Heart left ventricle (tissue), 16 donors: ENCODE results near the gene BIN1. TPM values are rescaled to one million over a fixed set of nuclear protein-coding genes. Genes with fewer than 3 reads are reported as not detected.

ENCODE experiments used
- ATAC-seq, 4 donors: fragments of 200-7000 bp; cut with Tn5 transposase; one replicate each; pipeline ENCODE4 v1.9.1; 2020 to 2022; ENCODE audit warnings: moderate library complexity in 4 of 4, mild to moderate bottlenecking in 3 of 4, moderate number of reproducible peaks in 1 of 4
- DNase-seq, 5 donors: peaks; one replicate each; pipeline ENCODE4 v3.0.0-alpha.2; 2020
- H3K27ac ChIP-seq, 12 donors: fragments of 200-600 bp; sonication (generic) in 4 of 12; one replicate each; pipeline versions ENCODE4 v1.5.0 to v1.8.0; 2016 to 2022; ENCODE audit warnings: mild to moderate bottlenecking in 2 of 12
- H3K27me3 ChIP-seq, 9 donors: fragments of 200-600 bp; sonication (generic) in 2 of 9; one replicate each; pipeline versions ENCODE4 v1.5.1 to v1.8.0; 2016 to 2022; ENCODE audit warnings: mild to moderate bottlenecking in 3 of 9
- H3K36me3 ChIP-seq, 9 donors: fragments of 200-600 bp; sonication (generic) in 2 of 9; one replicate each; pipeline versions ENCODE4 v1.5.0 to v1.8.0; 2018 to 2022; ENCODE audit warnings: mild to moderate bottlenecking in 2 of 9
- H3K4me1 ChIP-seq, 12 donors: fragments of 200-600 bp; sonication (generic) in 4 of 12; one replicate each; pipeline versions ENCODE4 v1.5.0 to v1.8.0; 2016 to 2022; ENCODE audit warnings: mild to moderate bottlenecking in 3 of 12
- H3K4me3 ChIP-seq, 12 donors: fragments of 200-600 bp; sonication (generic) in 4 of 12; one replicate each; pipeline versions ENCODE4 v1.5.0 to v1.8.0; 2017 to 2022; ENCODE audit warnings: mild to moderate bottlenecking in 9 of 12, moderate library complexity in 4 of 12
- H3K9me3 ChIP-seq, 12 donors: fragments of 200-600 bp; sonication (generic) in 4 of 12; one replicate each; pipeline versions ENCODE4 v1.5.0 to v1.8.0; 2016 to 2022; ENCODE audit warnings: mild to moderate bottlenecking in 1 of 12
- POLR2A ChIP-seq, 2 donors: fragments of 450-650 bp; IDR thresholded peaks; one replicate each; pipeline ENCODE4 v1.6.1; 2017; ENCODE audit warnings: antibody characterized with exemption in 2 of 2, mild to moderate bottlenecking in 2 of 2, moderate library complexity in 2 of 2
- WGBS, 4 donors: extraction: QIAGEN DNeasy Blood & Tissue Kit in 2 of 4; methylation state at CpG; one replicate each; pipeline versions ENCODE4 v1.1.5 to v1.1.7; 2013 to 2018; 5-methylcytosine and 5-hydroxymethylcytosine counted together
- intact Hi-C, 10 donors: fragments of 100-400 bp; cut with DNase I; formaldehyde crosslinking; loops; one replicate each; pipeline versions ENCODE4 v1.11.1 to v1.14.2; 2022
- polyA plus RNA-seq, 2 donors: library from polyadenylated mRNA; stranded (reverse); fragments of 200-250 nt; gene quantifications; one replicate each; pipeline ENCODE4 v1.2.3, GENCODE V29; 2013
- total RNA-seq, 9 donors: library from RNA; depleted of rRNA in 2 of 9; stranded (reverse); fragments of >200 nt in 2 of 9; fragmentation: NEBNext Ultra II Directional in 3 of 9; extraction: Animal tissue kit (Norgen Biotek cat#: 25700) in 3 of 9; gene quantifications; one replicate each; pipeline versions ENCODE4 v1.1.0 to v1.2.4, GENCODE V29; 2016 to 2023
- TF ChIP-seq, protein P1 (sequence below), 12 donors: fragments of 200-600 bp; sonication (generic) in 4 of 12; IDR thresholded peaks; one replicate each; pipeline versions ENCODE4 v1.5.0 to v1.8.0; 2018 to 2022; ENCODE audit warnings: antibody characterized with exemption in 12 of 12, mild to moderate bottlenecking in 5 of 12
- donor health status: ischemic (EF 13 %, LVEDD 7.1; RV severe dilation, severe dysfunction).
- donor health status: healthy with polysubstance abuse.
- donor health status: DM: no; HTN: yes; CAD: no.
- donor health status: DM: no; HTN: no; CAD: no.
- donor health status: ischemic (EF 25% LVEDD 6.9; RV normal size, moderate dysfunction).
- donor health status: ischemic (EF 25% LVEDD 5.7; RV mildly dilated, moderate dysfunction).
- donor health status: healthy.
- donor health status: DM: yes; HTN: yes; CAD: no.
- donor health status: ischemic (EF 35%, LVEDD 5.7; RV mildly dilated, moderate dysfunction).
- donor health status: nonischemic (EF 11% LVEDD 7.7; RV severe dilation, severe dysfunction).
- donor health status: DM: yes; HTN: yes; CAD: no.
- donor health status: PGD.
- donor health status: ischemic (EF 29% LVEDD 5.4; RV normal size, mild dysfunction).
- donor health status: nonischemic (EF 23%, LVEDD 6.1; RV moderate dilation, normal function).

BIN1 gene
- total and polyA plus RNA-seq, 11 donors = 4.3 to 22.2 (median 15.6) TPM

DNA sequence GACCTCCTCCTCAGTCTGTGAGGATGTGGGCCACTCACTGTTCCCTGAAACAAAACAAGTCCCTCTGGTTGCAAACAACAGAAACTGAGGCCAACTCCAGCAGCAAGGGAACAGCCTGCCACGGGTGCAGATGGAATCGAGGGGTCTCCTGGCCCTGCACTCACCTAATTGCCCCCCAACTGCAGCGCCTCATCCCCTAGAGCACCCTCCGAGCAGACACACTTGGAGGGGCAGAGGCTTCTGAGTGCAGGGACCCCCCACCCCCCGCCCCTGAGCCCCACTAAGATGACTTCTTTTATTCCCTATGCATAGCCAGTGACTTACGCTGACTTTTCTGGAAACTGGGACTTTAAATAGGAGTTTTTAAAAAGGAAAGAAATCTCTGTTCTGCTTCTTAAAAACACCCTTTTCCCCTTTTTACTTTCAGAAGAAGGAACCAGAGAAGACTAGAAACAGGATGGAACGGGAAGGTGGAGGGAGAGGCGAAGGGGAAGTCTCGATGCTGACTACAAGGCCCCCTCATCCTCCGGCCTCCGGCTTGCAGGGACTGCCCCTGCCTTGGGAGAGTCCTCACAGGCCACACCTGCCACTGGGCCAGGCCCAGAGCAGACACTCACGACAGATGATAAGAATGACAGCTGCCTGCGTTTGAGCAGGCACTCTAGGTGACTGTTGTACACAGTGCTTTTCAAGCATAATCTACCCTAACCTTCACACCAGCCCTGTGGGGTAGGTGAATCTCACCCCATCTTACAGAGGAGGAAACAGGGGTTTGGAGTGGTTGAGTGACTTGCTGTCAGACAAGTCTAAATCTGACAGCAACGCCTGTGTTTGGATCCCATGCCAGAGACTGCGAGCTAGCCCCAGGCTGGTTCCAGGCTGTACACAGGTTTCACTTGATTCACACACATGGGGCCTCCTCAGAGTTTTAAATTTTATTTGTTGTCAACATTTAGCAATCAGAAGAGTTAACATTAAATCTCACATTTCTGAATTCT is 28.2 kb upstream of the BIN1 start:
- WGBS, 4 donors = 72 to 83% (median 78%) methylated on average over 14 to 15 of the region's 15 CpGs
- Histone ChIP-seq H3K36me3 (no peaks in the 10 kb centered on the region), H3K4me3 (no peak overlapping the region), H3K27me3 (no peaks in the 10 kb centered on the region), H3K9me3 (peaks cover 0 to 5% (median 0%) of the 10 kb centered on the region in 12 donors), H3K4me1 (peaks cover 0 to 26% (median 0%) of the 10 kb centered on the region in 12 donors), H3K27ac (peak overlapping the region in 1 of 12 donors; percentile 71)
- TF ChIP-seq, protein P1, sequence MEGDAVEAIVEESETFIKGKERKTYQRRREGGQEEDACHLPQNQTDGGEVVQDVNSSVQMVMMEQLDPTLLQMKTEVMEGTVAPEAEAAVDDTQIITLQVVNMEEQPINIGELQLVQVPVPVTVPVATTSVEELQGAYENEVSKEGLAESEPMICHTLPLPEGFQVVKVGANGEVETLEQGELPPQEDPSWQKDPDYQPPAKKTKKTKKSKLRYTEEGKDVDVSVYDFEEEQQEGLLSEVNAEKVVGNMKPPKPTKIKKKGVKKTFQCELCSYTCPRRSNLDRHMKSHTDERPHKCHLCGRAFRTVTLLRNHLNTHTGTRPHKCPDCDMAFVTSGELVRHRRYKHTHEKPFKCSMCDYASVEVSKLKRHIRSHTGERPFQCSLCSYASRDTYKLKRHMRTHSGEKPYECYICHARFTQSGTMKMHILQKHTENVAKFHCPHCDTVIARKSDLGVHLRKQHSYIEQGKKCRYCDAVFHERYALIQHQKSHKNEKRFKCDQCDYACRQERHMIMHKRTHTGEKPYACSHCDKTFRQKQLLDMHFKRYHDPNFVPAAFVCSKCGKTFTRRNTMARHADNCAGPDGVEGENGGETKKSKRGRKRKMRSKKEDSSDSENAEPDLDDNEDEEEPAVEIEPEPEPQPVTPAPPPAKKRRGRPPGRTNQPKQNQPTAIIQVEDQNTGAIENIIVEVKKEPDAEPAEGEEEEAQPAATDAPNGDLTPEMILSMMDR (IDR thresholded peaks at IDR 0.05) = no peak
- no peak for TF ChIP-seq POLR2A (IDR thresholded peaks at IDR 0.05)
- DNase-seq (no peak), ATAC-seq (peak in 3 of 4 donors; percentile 38 to 66 (median 66))
- intact Hi-C loops = no loop called here

DNA sequence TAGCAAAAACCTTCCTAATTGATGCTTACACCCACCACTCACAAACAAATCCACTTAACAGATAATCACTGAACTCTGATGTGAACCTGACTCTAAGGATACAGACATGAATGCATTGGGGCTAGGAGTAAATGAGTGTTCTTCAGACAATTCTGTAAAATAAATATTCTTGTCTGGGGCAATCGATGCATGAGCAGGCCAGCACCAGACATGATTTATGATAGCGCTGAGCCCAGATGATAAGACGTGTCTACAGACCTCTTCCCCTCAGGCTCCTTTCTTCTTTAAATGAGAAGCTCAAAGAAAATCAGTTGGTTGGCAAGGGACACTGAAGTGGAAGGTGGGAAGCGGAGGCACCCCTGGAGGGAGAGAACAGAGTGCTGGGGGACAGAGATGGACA is 27.3 kb upstream of the BIN1 start:
- intact Hi-C loops = no loop called here
- DNase-seq (no peak), ATAC-seq (no peak)
- WGBS, 4 donors = 86 to 91% (median 89%) methylated on average over 4 of the region's 4 CpGs
- Histone ChIP-seq H3K4me3 (no peak overlapping the region), H3K27ac (no peak overlapping the region), H3K36me3 (no peaks in the 10 kb centered on the region), H3K9me3 (peaks cover 0 to 4% (median 0%) of the 10 kb centered on the region in 12 donors), H3K4me1 (peaks cover 0 to 26% (median 0%) of the 10 kb centered on the region in 12 donors), H3K27me3 (no peaks in the 10 kb centered on the region)
- TF ChIP-seq, protein P1 (IDR thresholded peaks at IDR 0.05) = no peak
- no peak for TF ChIP-seq POLR2A (IDR thresholded peaks at IDR 0.05)

DNA sequence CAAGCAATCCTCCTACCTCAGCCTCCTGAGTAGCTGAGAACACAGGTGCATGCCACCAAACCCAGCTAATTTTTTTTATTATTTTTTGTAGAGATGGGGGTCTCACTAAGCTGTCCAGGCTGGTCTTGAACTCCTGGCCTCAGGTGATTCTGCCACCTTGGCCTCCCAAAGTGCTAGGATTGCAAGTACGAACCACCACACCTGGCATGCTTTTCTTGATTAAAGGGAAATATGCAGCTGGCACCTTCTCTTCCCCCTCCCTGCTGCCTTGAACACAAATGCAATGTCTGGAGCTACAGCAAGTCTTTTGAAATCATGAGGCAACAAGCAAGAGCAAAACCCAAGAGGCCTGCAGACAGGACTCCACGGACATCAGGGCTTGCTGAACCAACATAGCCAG is 26.8 kb upstream of the BIN1 start:
- TF ChIP-seq, protein P1 (IDR thresholded peaks at IDR 0.05) = no peak
- TF ChIP-seq POLR2A (IDR thresholded peaks at IDR 0.05) = no peak
- intact Hi-C loops = no loop called here
- DNase-seq = no peak
- Histone ChIP-seq H3K27me3 (no peaks in the 10 kb centered on the region), H3K27ac (no peak overlapping the region), H3K9me3 (no peaks in the 10 kb centered on the region), H3K4me1 (peaks cover 0 to 26% (median 0%) of the 10 kb centered on the region in 12 donors), H3K36me3 (no peaks in the 10 kb centered on the region), H3K4me3 (no peak overlapping the region)
- WGBS, 4 donors = 92 to 98% (median 96%) methylated on average over 2 of the region's 2 CpGs
- ATAC-seq = no peak

DNA sequence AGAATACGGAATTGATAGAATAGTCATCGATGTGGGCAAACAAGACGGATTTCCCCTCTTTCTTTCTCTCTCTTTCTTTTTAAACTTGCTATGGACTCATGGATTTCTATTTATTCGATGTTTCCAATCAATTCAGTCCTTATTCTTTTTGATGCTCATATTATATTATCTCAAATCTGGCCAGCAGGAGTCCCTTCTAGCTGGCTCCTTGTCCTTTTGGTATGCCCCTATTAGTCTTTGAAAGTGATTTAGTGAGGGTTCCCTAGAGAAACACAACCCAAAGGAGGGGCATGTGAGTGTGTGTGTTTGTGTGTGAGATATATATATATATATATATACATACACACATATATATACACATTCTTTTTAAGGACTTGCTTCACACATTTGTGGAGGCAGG is 23.5 kb upstream of the BIN1 start:
- Histone ChIP-seq H3K4me3 (no peak overlapping the region), H3K27me3 (peaks cover 0 to 5% (median 0%) of the 10 kb centered on the region in 9 donors), H3K4me1 (peaks cover 0 to 15% (median 0%) of the 10 kb centered on the region in 12 donors), H3K36me3 (no peaks in the 10 kb centered on the region), H3K27ac (no peak overlapping the region), H3K9me3 (no peaks in the 10 kb centered on the region)
- ATAC-seq (no peak), DNase-seq (no peak)
- TF ChIP-seq POLR2A (IDR thresholded peaks at IDR 0.05) = no peak
- TF ChIP-seq, protein P1 (IDR thresholded peaks at IDR 0.05) = no peak
- intact Hi-C loops = no loop called here
- 78 to 98% (median 91%) methylated on average over 4 of the region's 4 CpGs for WGBS, 4 donors
